ENCODE results near the gene EXD3. TPM values are rescaled to one million over a fixed set of nuclear protein-coding genes. Genes with fewer than 3 reads are reported as not detected.

EXD3 gene
- total and polyA plus RNA-seq, 2 experiments from 2014 or later: 32.3 to 72.1 TPM

GRCh38 chr9:137465720-137466388, 42.9 kb upstream of the EXD3 start:
- TF ChIP-seq CTCF (IDR thresholded peaks at IDR 0.05; ENCODE audit: low read depth, low read length): no peak
- H3K9me3 ChIP-seq (ENCODE audit: low read depth): no peaks in the 10 kb centered on the region
- DNase-seq (ENCODE audit: low read depth in 1 of 2, low spot score in 1 of 2): no peak

GRCh38 chr9:137465000-137465719, 42.2 kb upstream of the EXD3 start:
- TF ChIP-seq CTCF (IDR thresholded peaks at IDR 0.05; ENCODE audit: low read depth, low read length): no peak
- no peak overlapping the region for H3K27ac ChIP-seq
- no peaks in the 10 kb centered on the region for H3K36me3 ChIP-seq
- H3K27me3 ChIP-seq: peaks cover 18% of the 10 kb centered on the region
- no peaks in the 10 kb centered on the region for H3K9me3 ChIP-seq (ENCODE audit: low read depth)
- H3K4me3 ChIP-seq: no peak overlapping the region
- no peak for DNase-seq (ENCODE audit: low read depth in 1 of 2, low spot score in 1 of 2)
- no peaks in the 10 kb centered on the region for H3K4me1 ChIP-seq (ENCODE audit: low read depth)

More at GRCh38 chr9:137465720-137466388, 42.9 kb upstream of the EXD3 start:
- H3K36me3 ChIP-seq: no peaks in the 10 kb centered on the region
- H3K27me3 ChIP-seq: peaks cover 18% of the 10 kb centered on the region
- H3K27ac ChIP-seq: no peak overlapping the region
- no peak overlapping the region for H3K4me3 ChIP-seq
- no peaks in the 10 kb centered on the region for H3K4me1 ChIP-seq (ENCODE audit: low read depth)

- Histone ChIP-seq H3K4me3 (no peak overlapping the region), H3K4me1 (ENCODE audit: low read depth) (no peaks in the 10 kb centered on the region), H3K9me3 (ENCODE audit: low read depth) (no peaks in the 10 kb centered on the region), H3K36me3 (no peaks in the 10 kb centered on the region), H3K27me3 (peaks cover 18% of the 10 kb centered on the region), H3K27ac (no peak overlapping the region)
- no peak for DNase-seq (ENCODE audit: low read depth in 1 of 2, low spot score in 1 of 2)
- TF ChIP-seq CTCF (IDR thresholded peaks at IDR 0.05; ENCODE audit: low read depth, low read length): no peak
These were observed 41.5 kb upstream of the EXD3 start for GRCh38 chr9:137464291-137464999.

- no peak for DNase-seq (ENCODE audit: low read depth in 1 of 2, low spot score in 1 of 2)
- H3K27me3 ChIP-seq: peaks cover 18% of the 10 kb centered on the region
- no peak overlapping the region for H3K4me3 ChIP-seq
- no peaks in the 10 kb centered on the region for H3K9me3 ChIP-seq (ENCODE audit: low read depth)
- H3K36me3 ChIP-seq: no peaks in the 10 kb centered on the region
- H3K4me1 ChIP-seq (ENCODE audit: low read depth): no peaks in the 10 kb centered on the region
- no peak overlapping the region for H3K27ac ChIP-seq
- no peak for TF ChIP-seq CTCF (IDR thresholded peaks at IDR 0.05; ENCODE audit: low read depth, low read length)
These were observed 40.9 kb upstream of the EXD3 start for GRCh38 chr9:137463931-137464290.

GRCh38 chr9:137462986-137463930, 40.3 kb upstream of the EXD3 start:
- TF ChIP-seq CTCF (IDR thresholded peaks at IDR 0.05; ENCODE audit: low read depth, low read length): no peak
- no peak for DNase-seq (ENCODE audit: low read depth in 1 of 2, low spot score in 1 of 2)
- H3K9me3 ChIP-seq (ENCODE audit: low read depth): no peaks in the 10 kb centered on the region
- no peak overlapping the region for H3K27ac ChIP-seq
- peaks cover 18% of the 10 kb centered on the region for H3K27me3 ChIP-seq
- H3K36me3 ChIP-seq: no peaks in the 10 kb centered on the region
- H3K4me1 ChIP-seq (ENCODE audit: low read depth): peaks cover 4% of the 10 kb centered on the region
- no peak overlapping the region for H3K4me3 ChIP-seq

Data from cardiac muscle cell (in vitro differentiated cells and primary cell).